NCI-H226 (cell line): ENCODE measurements around the gene CCNQ.

Experiments
- DNase-seq: peaks from one replicate; pipeline ENCODE4 v3.0.0-alpha.2; 2015

Gene CCNQ

GRCh38 chrX:153598541-153599191 lies at the start of gene CCNQ:
CCNQ (minus strand) TSS chrX:153599139; CDS start chrX:153599073, 66 bp downstream.
- no peak for DNase-seq

DNA sequence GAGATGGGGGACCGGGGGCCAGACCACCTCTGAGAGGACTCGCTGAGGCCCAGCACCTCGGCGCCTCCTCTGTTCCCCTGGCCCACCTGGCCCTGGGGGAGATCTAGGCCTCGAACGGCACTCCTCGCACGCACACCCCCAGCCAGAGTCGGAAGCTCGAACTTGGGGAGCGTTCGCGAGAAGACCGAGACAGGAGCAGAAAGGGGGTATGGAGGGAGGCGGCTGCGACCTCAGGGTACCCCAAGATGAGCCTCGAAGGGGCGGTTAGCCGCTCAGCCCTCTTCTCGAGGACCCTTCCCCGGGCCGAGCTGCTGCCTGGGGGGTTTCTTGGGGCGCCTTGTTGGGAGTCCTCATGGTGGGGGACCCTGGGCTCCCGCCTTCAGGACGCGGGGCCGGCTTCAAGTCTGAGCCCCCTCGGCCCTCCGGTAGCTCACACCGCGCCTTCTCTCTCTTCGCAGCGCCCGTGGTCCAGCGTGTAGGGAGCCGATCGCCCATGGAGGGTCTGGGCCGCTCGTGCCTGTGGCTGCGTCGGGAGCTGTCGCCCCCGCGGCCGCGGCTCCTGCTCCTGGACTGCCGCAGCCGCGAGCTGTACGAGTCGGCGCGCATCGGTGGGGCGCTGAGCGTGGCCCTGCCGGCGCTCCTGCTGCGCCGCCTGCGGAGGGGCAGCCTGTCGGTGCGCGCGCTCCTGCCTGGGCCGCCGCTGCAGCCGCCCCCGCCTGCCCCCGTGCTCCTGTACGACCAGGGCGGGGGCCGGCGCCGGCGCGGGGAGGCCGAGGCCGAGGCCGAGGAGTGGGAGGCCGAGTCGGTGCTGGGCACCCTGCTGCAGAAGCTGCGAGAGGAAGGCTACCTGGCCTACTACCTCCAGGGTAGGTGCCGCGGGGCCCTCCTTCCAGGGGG lies 48.8 kb upstream of the CCNQ start:
- no peak for DNase-seq

- DNase-seq, result peak; percentile 43
Observed at GRCh38 chrX:153646620-153647373, 47.9 kb upstream of the CCNQ start, which contains the start of gene DUSP9. DUSP9 (plus strand) TSS chrX:153647203; CDS start chrX:153647954, 751 bp downstream.

DNA sequence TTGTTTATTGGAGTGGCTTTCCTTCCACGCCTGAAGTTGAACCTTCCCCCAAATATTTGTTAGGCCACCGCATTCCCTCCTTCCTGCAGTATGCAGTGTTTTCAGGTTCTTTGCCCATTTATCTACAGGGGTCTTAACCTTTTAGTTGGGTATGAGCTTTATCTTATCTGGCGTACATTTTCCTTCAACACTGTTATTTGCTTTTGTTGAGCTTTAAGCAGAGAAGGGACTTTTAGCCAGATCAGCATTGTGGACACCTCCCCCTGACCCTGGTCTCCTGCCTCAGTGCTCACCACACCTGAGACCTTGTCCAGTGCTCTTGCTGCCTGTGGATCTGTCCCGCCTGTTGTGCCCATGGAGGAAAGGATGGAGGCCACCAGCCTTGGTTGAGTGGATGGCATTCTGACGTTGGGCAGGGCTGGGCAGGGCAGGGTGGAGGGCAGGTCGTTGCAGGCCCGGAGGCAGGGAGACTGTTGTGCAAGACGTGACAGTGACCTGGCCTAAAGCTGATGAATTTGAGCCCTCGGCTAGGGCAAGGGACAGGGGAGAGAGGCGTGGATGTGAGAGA lies 47.1 kb upstream of the CCNQ start:
- DNase-seq, result no peak

GRCh38 chrX:153645151-153645550 lies 46.2 kb upstream of the CCNQ start:
- DNase-seq, result no peak

- no peak for DNase-seq
Observed at GRCh38 chrX:153644356-153645125, 45.6 kb upstream of the CCNQ start.

DNA sequence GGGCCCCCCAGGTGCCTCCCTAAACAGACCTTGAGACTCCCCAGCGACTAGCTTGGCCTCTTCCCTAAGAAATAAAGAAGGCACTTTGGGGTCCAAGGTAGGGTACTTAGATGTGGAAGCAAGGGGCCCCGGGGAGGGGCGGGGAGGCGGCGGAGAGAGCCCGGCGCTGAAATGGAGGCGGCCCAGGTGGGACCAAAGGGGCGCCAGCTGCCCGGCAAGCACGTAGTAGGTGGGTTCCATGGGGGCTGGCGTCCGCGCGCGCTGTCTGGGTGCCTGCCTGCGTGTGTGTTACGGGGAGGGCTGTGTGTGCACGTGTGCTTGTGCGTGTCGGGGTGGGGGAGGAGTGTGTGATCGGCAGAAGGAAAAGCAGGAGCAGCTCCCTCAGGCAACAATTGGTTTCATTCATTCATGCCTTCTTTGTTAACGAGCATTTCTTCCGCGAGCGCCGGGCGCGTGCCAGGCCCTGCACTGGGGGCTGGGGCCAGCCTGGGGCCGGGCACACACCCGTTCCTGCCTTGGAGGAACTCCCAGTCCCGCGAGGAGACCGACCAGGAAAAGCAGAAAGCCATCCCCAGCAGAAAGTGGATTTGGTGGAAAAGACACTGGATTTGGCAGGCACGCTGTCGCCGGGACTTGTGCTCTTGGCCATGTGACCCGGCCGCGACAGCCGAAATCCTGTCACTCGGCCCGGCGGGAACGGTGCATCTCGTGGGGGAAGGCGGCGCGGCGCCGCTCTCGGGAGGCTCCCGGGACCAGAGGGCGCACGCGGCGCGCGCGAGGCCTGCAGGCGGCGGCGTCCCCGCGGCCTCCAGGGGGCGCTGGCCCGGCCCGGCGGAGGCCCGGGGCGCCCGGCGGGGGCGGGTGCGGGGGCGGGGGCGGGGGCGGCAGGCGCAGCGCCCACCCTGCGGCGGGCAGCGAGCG lies 44.8 kb upstream of the CCNQ start:
- DNase-seq, result no peak

DNA sequence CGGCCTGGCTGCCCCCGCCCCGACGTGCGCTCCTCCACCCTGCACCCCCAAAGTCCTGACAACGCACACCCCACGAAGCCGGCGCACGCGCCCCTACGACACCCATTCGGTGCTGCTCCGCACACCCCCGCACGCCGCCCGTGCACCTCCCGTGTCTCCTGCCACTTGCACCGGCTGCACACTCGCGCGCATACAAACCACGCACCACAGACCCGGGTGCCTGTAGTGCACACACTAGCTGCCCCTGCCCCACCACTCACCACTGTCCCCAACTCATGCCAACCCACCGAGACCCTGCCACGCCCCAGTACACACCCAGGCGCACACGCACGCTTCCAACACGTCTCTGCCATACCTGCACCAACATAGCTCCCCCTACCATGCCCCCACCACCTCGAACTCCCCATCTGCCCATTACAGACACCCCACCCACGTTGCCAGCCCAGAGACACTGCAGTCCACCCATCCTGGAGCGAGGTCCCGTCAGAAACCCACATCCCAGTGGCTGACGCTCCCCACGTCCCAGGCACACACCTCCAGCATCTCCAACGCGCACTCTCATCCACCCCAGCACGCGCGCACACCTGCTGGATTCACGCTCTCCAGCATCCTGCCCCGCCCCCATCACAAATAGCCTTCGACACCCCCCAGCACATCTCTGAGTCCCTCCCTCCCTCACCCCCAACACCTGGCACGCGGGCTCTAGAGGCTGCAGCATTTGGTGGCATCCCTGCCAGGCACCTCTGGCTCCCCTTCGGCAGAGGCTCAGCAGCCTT lies 43.9 kb upstream of the CCNQ start:
- DNase-seq, result no peak

- DNase-seq, result no peak
Observed at GRCh38 chrX:153642051-153642654, 43.2 kb upstream of the CCNQ start.

DNA sequence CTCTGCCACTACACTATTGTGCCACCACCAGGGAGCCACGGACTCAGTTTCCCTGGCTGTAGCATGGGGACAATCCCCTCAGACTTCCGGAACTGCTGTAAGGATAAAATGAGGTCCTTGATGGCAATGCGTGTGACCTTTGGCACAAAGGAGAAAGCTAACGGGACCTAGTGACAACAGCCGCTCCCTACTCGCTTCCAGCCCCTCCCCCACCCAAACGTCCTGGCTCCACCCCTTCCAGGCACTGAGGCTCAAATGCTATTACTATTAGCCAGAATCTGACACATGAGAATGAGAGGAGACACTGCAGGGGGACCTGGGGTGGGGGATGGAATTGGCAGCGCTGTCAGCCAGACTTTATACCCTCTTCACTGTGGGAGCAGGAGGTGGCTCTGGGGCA lies 42.7 kb upstream of the CCNQ start:
- DNase-seq, result no peak

DNA sequence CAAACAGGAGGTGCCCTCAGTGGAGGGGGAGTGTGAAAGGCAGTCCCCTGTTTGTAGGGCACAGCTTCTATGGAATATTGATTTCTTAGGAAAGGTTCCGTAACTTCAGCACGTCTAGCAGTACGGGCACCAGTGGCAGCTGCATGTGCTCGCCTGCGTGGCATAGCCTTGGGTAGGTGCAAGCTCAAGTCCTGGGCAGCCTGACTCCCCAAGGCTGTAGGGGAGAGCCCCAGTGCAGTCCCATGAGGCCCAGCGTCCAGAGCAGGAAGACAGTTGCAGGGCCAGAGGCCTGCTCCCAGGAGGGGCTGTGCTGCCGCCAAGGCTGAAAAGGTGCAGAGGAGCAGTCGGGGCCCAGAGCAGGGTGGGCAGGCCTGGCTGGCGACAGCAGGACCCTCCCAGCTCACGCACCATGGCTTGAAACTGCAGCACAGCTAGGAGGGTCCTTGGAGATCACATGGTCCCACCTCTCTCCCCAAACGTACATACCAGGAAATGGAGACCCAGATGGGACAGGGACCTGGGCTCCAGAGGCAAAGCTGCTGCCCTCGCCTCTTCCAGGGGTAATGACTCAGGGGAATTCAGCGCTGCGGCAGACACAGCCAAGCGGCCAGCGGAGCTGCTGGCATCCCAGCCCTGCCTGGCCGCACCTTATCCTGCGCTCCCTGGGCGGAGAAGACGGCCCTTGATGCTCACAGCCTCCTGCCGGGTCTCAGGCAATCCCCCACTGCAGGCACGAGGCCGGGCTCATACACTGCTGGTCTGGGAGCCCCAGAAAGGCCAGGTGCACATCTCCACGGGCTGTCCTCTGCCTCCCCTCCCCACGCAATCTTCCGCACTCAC lies 42.0 kb upstream of the CCNQ start:
- no peak for DNase-seq

DNA sequence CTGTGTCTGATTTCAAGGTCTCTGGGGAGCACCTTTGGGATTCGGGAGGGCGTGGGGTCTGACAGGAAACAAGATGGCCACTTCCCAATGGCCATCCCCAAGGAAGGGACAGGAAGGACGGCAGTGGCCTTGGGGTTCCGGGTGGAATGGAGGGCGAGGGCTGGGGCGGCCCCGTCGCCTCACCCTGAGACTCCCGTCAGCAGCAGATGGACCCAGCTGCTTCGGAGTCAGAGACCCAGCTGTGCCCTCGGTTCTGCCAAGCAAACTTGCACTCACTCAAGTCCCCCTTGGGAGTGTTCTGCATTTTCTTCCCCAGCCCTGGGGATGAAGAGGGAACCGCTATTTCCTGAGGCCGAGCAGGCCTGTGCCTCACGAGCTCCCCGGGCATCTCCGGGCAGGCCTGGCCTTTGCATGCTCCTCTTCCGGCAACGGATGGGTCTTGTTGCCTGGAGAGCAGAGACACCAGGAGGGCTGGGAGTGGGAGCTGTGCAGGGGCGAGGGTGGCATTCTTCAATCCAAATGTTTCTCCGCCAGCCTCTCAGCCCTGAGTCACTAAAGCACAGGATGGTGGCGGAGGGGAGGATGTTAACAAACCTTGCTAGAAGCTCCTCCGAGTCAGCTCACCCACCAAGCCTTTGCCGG lies 41.2 kb upstream of the CCNQ start:
- DNase-seq, result no peak

- no peak for DNase-seq
Observed at GRCh38 chrX:153639177-153640044, 40.5 kb upstream of the CCNQ start.

- no peak for DNase-seq
Observed at GRCh38 chrX:153638436-153639176, 39.7 kb upstream of the CCNQ start.

DNA sequence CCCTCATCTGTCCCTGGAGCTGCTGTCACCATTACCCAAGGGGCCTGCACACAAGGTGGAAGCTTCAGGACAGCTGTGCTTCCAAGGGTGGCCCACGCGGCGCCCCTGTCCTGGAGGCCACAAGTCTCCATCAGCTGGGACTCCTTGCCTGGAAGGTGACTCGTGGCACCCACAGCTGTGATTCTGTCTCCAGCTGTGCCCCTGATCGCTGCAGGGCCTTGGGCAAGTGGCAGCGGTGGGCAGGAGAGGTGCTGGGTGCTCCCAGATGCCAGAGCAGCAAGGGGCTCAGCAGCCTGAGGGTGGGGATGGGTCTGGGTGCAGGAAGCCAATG lies 39.1 kb upstream of the CCNQ start:
- no peak for DNase-seq

DNA sequence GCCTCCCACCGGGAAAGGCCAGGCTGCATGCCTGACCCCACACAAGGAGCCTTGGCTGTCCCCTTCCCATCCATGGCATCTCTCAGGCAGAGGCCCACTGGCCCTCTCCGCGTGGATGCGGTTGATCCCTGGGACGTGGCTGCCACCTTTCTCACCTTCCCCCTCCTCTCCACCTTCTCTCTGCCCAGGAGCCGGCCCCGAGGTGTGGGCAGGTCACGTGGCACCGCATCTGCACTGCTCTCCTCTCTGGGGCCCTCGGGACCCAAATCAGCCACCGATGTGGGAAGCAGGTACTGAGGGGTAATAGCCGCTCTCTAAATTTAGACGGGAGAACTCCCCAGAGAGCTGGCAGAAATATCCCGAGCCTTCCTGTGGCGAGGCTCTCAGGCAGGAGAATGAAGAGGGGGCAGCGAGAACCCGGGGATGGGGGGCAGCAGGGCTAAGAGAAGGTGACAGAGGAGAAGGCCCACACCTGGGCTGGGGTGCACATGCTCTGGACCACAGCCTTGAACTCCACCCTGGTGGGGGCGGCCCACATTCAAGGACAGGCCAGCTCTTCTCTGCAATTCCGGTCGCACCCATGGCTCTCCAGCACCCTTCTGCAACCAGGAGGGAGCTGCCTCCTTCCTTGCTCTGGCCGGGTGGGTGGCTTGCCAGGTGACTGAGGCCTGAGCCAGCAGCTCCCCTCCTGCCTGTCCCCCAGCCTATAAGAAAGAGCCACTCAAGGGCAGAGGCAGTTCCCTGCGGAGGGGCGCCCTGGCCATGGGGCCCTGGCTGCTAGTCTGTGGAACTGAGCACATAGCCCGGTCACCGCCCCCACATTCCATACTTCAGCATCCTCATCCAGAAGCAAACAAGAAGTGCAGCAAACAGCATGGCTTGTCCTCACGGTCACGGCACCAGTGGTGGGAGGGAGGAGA lies 38.4 kb upstream of the CCNQ start:
- DNase-seq, result no peak
